Liver (tissue), 3 donors: ENCODE data around the gene FBXO31.

ENCODE experiments used
- ATF3 ChIP-seq: IDR thresholded peaks from 2 replicates; pipeline ENCODE4 v1.6.1; 2016; ENCODE audit warnings: antibody characterized with exemption
- CTCF ChIP-seq: fragments of 150-350 bp; IDR thresholded peaks from 2 replicates; pipeline ENCODE4 v1.5.1; 2017; ENCODE audit warnings: improper control_type of control experiment, low read depth, low read length; ENCODE audit not compliant: missing input control
- EGR1 ChIP-seq, 2 donors: IDR thresholded peaks; 2 replicates each; pipeline ENCODE4 v1.6.1; 2016 to 2018; ENCODE audit warnings: antibody characterized with exemption in 2 of 2, low read depth in 2 of 2
- GABPA ChIP-seq, 2 donors: IDR thresholded peaks in 1 of 2; conservative IDR thresholded peaks in 1 of 2; 2 replicates each; pipeline ENCODE4 v1.6.1; 2016; ENCODE audit warnings: antibody characterized with exemption in 2 of 2, mild to moderate bottlenecking in 1 of 2, moderate library complexity in 1 of 2
- HNF4A ChIP-seq, 2 donors: conservative IDR thresholded peaks; 2 replicates each; pipeline ENCODE4 v1.6.1; 2016; ENCODE audit warnings: antibody characterized with exemption in 2 of 2, mild to moderate bottlenecking in 2 of 2
- JUND ChIP-seq, 2 donors: IDR thresholded peaks; 2 replicates each; pipeline ENCODE4 v1.6.1; 2016; ENCODE audit warnings: antibody characterized with exemption in 2 of 2
- MAX ChIP-seq: IDR thresholded peaks from 2 replicates; pipeline ENCODE4 v1.6.1; 2016; ENCODE audit warnings: antibody characterized with exemption
- RAD21 ChIP-seq, 2 donors: IDR thresholded peaks; 2 replicates each; pipeline ENCODE4 v1.6.1; 2016; ENCODE audit warnings: antibody characterized with exemption in 2 of 2, mild to moderate bottlenecking in 2 of 2
- REST ChIP-seq: IDR thresholded peaks from 2 replicates; pipeline ENCODE4 v1.6.1; 2016; ENCODE audit warnings: antibody characterized with exemption, mild to moderate bottlenecking
- SP1 ChIP-seq: IDR thresholded peaks from 2 replicates; pipeline ENCODE4 v1.6.1; 2018; ENCODE audit warnings: antibody characterized with exemption, mild to moderate bottlenecking
- YY1 ChIP-seq: IDR thresholded peaks from 2 replicates; pipeline ENCODE4 v1.6.1; 2016; ENCODE audit warnings: antibody characterized with exemption, mild to moderate bottlenecking
- ZBTB33 ChIP-seq: IDR thresholded peaks from 2 replicates; pipeline ENCODE4 v1.6.1; 2016; ENCODE audit warnings: antibody characterized with exemption
- donor health status: healthy.
- donor health status: healthy.

- no peak for TF ChIP-seq CTCF
- no peak for TF ChIP-seq EGR1 (IDR thresholded peaks at IDR 0.05; ENCODE audit: low read depth in 2 of 2)
- no peak for TF ChIP-seq RAD21 (IDR thresholded peaks at IDR 0.05)
- TF ChIP-seq JUND (IDR thresholded peaks at IDR 0.05): no peak
- no peak for TF ChIP-seq SP1
- no peak for TF ChIP-seq ATF3
- TF ChIP-seq MAX: no peak
- TF ChIP-seq HNF4A (conservative IDR thresholded peaks at IDR 0.05): no peak
- TF ChIP-seq REST: no peak
- TF ChIP-seq GABPA (IDR thresholded peaks at IDR 0.05 in 1 of 2, conservative IDR thresholded peaks at IDR 0.05 in 1 of 2): no peak
- TF ChIP-seq YY1: no peak
- TF ChIP-seq ZBTB33: no peak
Measured at GRCh38 chr16:87390641-87391323, 7.2 kb upstream of the FBXO31 start.
